IMR-90 (cell line): ENCODE results near the gene AMOTL2. TPM values are rescaled to one million over a fixed set of nuclear protein-coding genes. Genes with fewer than 3 reads are reported as not detected.

Experiments
- ATAC-seq: fragments of 200-7000 bp; cut with Tn5 transposase; 2 replicates; pipeline ENCODE4 v1.9.1; 2020; ENCODE audit warnings: low read depth, mild to moderate bottlenecking, moderate library complexity
- BruUV-seq: library from RNA; stranded (reverse); fragments of 400-500 nt; replicated peaks from 2 replicates; lab custom pipeline; 2021; lab: Mats Ljungman, UMichigan
- CTCF ChIA-PET: fragments of 300-600 bp; formaldehyde crosslinking; extraction: SDS; loops from one replicate; lab custom pipeline; 2021; ENCODE audit warnings: antibody characterized with exemption; lab: Yijun Ruan, JAX
- POLR2A ChIA-PET: fragments of 300-600 bp; sonication (Branson Sonifier 250); formaldehyde crosslinking; loops from one replicate; lab custom pipeline; 2022; ENCODE audit warnings: antibody characterized with exemption; ENCODE audit not compliant: unreplicated experiment; lab: Charles Lee
- DNase-seq: peaks from one replicate; pipeline ENCODE4 v3.0.0; 2013
- H2AFZ ChIP-seq: replicated peaks from 2 replicates; pipeline ENCODE3; 2013; ENCODE audit warnings: low read length, mild to moderate bottlenecking; ENCODE audit not compliant: poor library complexity
- H2AK5ac ChIP-seq: 2 replicates; pipeline ENCODE4 v1.6.1; 2013; ENCODE audit warnings: low read depth, low read length, inconsistent platforms
- H2AK9ac ChIP-seq: replicated peaks from 2 replicates; pipeline ENCODE3; 2013; ENCODE audit warnings: mild to moderate bottlenecking, low read depth, low read length, moderate library complexity; ENCODE audit not compliant: poor library complexity
- H2BK120ac ChIP-seq: 2 replicates; pipeline ENCODE4 v1.6.1; 2013; ENCODE audit warnings: low read depth, low read length, inconsistent platforms
- H2BK15ac ChIP-seq: 3 replicates; pipeline ENCODE4 v1.6.1; 2013; ENCODE audit warnings: low read depth, low read length, inconsistent platforms
- H2BK20ac ChIP-seq: 2 replicates; pipeline ENCODE4 v1.6.1; 2013; ENCODE audit warnings: low read depth, mild to moderate bottlenecking, inconsistent platforms, low read length, moderate library complexity
- H2BK5ac ChIP-seq: 2 replicates; pipeline ENCODE4 v1.6.1; 2013; ENCODE audit warnings: mild to moderate bottlenecking, low read depth, low read length, inconsistent platforms; ENCODE audit not compliant: poor library complexity, severe bottlenecking
- H3K14ac ChIP-seq: replicated peaks from 2 replicates; pipeline ENCODE4 v1.6.1; 2013; ENCODE audit warnings: low read depth, low read length, inconsistent platforms
- H3K18ac ChIP-seq: 2 replicates; pipeline ENCODE4 v1.6.1; 2013; ENCODE audit warnings: low read depth, low read length, control low read depth
- H3K23ac ChIP-seq: 2 replicates; pipeline ENCODE4 v1.6.1; 2013; ENCODE audit warnings: low read depth, low read length, inconsistent platforms
- H3K27ac ChIP-seq: 2 replicates; pipeline ENCODE4 v1.5.1; 2013; ENCODE audit warnings: mild to moderate bottlenecking, control low read depth, low read length; ENCODE audit not compliant: insufficient read depth
- H3K27me3 ChIP-seq: 2 replicates; pipeline ENCODE4 v1.6.1; 2013; ENCODE audit warnings: low read length; ENCODE audit not compliant: control insufficient read depth, insufficient read depth
- H3K36me3 ChIP-seq: 2 replicates; pipeline ENCODE4 v1.6.1; 2013; ENCODE audit warnings: low read length, mixed read lengths; ENCODE audit not compliant: control insufficient read depth, insufficient read depth
- H3K4ac ChIP-seq: 2 replicates; pipeline ENCODE4 v1.6.1; 2013; ENCODE audit warnings: low read depth, low read length, inconsistent platforms
- H3K4me1 ChIP-seq: 2 replicates; pipeline ENCODE4 v1.6.1; 2013; ENCODE audit warnings: low read length, mixed read lengths; ENCODE audit not compliant: control insufficient read depth, insufficient read depth
- H3K4me2 ChIP-seq: 2 replicates; pipeline ENCODE4 v1.6.1; 2013; ENCODE audit warnings: low read depth, mild to moderate bottlenecking, control low read depth, low read length, moderate library complexity
- H3K4me3 ChIP-seq: 2 replicates; pipeline ENCODE4 v1.5.1; 2013; ENCODE audit warnings: low read depth, mild to moderate bottlenecking, control low read depth, low read length, moderate library complexity; ENCODE audit not compliant: insufficient read depth
- H3K56ac ChIP-seq: 2 replicates; pipeline ENCODE4 v1.6.1; 2013; ENCODE audit warnings: low read length, inconsistent platforms; ENCODE audit not compliant: insufficient read depth; ENCODE audit errors: extremely low read depth
- H3K79me1 ChIP-seq, 2 experiments: 2 replicates each; pipeline ENCODE4 v1.6.1; 2013; ENCODE audit warnings: low read length in 2 of 2, inconsistent platforms in 1 of 2, low read depth in 1 of 2
- H3K9ac ChIP-seq: 2 replicates; pipeline ENCODE4 v1.6.1; 2013; ENCODE audit warnings: low read depth, low read length, control low read depth
- H3K9me1 ChIP-seq: 2 replicates; pipeline ENCODE4 v1.6.1; 2013; ENCODE audit warnings: low read length, inconsistent platforms; ENCODE audit not compliant: insufficient read depth
- H3K9me3 ChIP-seq: 2 replicates; pipeline ENCODE4 v1.6.1; 2013; ENCODE audit warnings: low read length; ENCODE audit not compliant: control insufficient read depth, insufficient read depth
- H4K20me1 ChIP-seq: 2 replicates; pipeline ENCODE4 v1.6.1; 2013; ENCODE audit warnings: low read length, inconsistent platforms; ENCODE audit not compliant: insufficient read depth
- H4K5ac ChIP-seq: 2 replicates; pipeline ENCODE4 v1.6.1; 2013; ENCODE audit warnings: mild to moderate bottlenecking, low read depth, low read length, control low read depth
- H4K8ac ChIP-seq, 2 experiments: 2 replicates each; pipeline ENCODE4 v1.6.1; 2013; ENCODE audit warnings: low read depth in 2 of 2, low read length in 2 of 2, control low read depth in 1 of 2, inconsistent platforms in 1 of 2
- H4K91ac ChIP-seq: 2 replicates; pipeline ENCODE4 v1.6.1; 2013; ENCODE audit warnings: low read depth, low read length, inconsistent platforms; ENCODE audit not compliant: insufficient read depth
- CHD1 ChIP-seq: IDR thresholded peaks from 2 replicates; pipeline ENCODE4 v1.6.1; 2012; ENCODE audit warnings: low read depth, low read length, improper control_type of control experiment
- FOS ChIP-seq: fragments of 150-350 bp; IDR thresholded peaks from 2 replicates; pipeline ENCODE4 v1.6.1; 2016; ENCODE audit warnings: low read depth, low read length
- NFE2L2 ChIP-seq: fragments of 150-350 bp; IDR thresholded peaks from 2 replicates; pipeline ENCODE4 v1.6.1; 2016; ENCODE audit warnings: low read depth, mild to moderate bottlenecking, low read length
- POLR2A ChIP-seq: IDR thresholded peaks from 2 replicates; pipeline ENCODE4 v1.6.1; 2012; ENCODE audit warnings: mild to moderate bottlenecking, low read depth, low read length
- RAD21 ChIP-seq: IDR thresholded peaks from 2 replicates; pipeline ENCODE4 v1.6.1; 2012; ENCODE audit warnings: low read length, improper control_type of control experiment
- RCOR1 ChIP-seq: IDR thresholded peaks from 2 replicates; pipeline ENCODE4 v1.6.1; 2012; ENCODE audit warnings: mild to moderate bottlenecking, low read length, improper control_type of control experiment; ENCODE audit not compliant: insufficient replicate concordance
- RFX5 ChIP-seq: IDR thresholded peaks from 2 replicates; pipeline ENCODE4 v1.8.0; 2012; ENCODE audit warnings: low read depth, mild to moderate bottlenecking, low read length, moderate library complexity
- WGBS, 2 experiments: methylation state at CpG; one replicate each; pipeline versions ENCODE4 v1.1.5 to v1.1.7; 2013; ENCODE audit warnings: missing lambda C conversion rate in 2 of 2; ENCODE audit not compliant: insufficient read length in 1 of 2; ENCODE audit errors: extremely low coverage in 2 of 2; 5-methylcytosine and 5-hydroxymethylcytosine counted together
- dilution Hi-C: fragments of 300-500 bp; cut with HindIII; formaldehyde crosslinking; loops from one replicate; pipeline ENCODE4 v1.14.3; 2018; ENCODE audit warnings: low sequenced_read_pairs; ENCODE audit not compliant: unreplicated experiment
- in situ Hi-C: fragments of 300-500 bp; cut with MboI; formaldehyde crosslinking; loops from 3 replicates; pipeline ENCODE4 v1.14.3; 2019; ENCODE audit warnings: low sequenced_read_pairs, inconsistent platforms, mixed read lengths
- intact Hi-C: fragments of 100-400 bp; cut with micrococcal nuclease; formaldehyde crosslinking; loops from 2 replicates; pipeline ENCODE4 v1.10.0; 2022
- polyA plus RNA-seq, 3 experiments: library from polyadenylated mRNA; depleted of rRNA; stranded (reverse); fragments of >200 nt; gene quantifications; 2 replicates each; pipeline ENCODE4 v1.2.3, GENCODE V29; 2012; ENCODE audit warnings: low replicate concordance in 1 of 3
- total RNA-seq: library from RNA; depleted of rRNA; stranded (reverse); fragments of >200 nt; gene quantifications from 2 replicates; pipeline ENCODE4 v1.2.3, GENCODE V29; 2012
- TF ChIP-seq, protein P1 (sequence below): fragments of 150-350 bp; IDR thresholded peaks from 2 replicates; pipeline ENCODE4 v1.6.1; 2017; ENCODE audit warnings: mild to moderate bottlenecking, antibody characterized with exemption, low read length, low read depth
- TF ChIP-seq, protein P2 (sequence below): fragments of 150-350 bp; IDR thresholded peaks from 2 replicates; pipeline ENCODE4 v1.6.1; 2016; ENCODE audit warnings: low read depth, mild to moderate bottlenecking, low read length, moderate library complexity, borderline replicate concordance
- TF ChIP-seq, protein P3 (sequence below): conservative IDR thresholded peaks from 2 replicates; pipeline ENCODE4 v1.5.1; 2012; ENCODE audit warnings: mild to moderate bottlenecking, low read depth, low read length, improper control_type of control experiment

AMOTL2 gene
- total and polyA plus RNA-seq, 2 of the 4 experiments (the other 2 are of a cell fraction): 162 to 176 TPM

DNA sequence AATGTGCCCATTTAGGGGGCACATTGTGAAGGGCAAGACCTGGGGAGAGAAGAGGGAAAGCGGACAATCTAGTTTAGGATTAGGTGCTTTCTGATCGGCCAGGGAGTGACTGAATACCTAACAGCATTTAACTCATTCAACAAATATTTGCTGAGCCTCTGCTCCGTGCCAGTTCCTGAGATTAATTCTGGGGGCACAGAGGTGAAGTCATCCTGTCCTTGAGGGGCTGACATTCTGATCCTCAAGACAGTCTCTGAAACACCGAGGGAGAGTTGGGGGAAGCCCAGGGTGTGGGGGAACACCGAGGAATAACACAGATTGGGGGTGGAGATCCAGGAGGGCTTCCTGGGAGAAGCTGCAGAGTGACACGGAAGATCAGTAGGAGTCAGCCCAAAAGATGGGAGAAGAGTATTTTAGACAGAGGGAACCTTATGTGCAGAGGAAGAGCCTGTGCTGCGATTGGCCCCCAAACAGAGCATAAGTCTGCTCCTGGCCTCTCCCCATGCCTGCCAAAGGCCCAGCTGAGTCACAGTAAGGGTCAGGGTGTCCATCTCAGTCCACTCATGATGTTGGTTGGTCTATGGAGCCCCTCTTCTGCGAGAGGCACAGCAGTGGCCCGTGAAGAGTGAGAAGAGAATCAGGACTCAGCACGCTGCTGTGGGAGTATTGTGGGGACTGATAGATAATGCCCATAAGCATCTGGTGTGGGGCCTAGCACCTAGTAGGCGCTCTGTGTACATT lies 60.2 kb downstream of the AMOTL2 start:
- peaks cover 47% of the 10 kb centered on the region for H3K4me1 ChIP-seq
- H3K14ac ChIP-seq: peak overlapping the region; percentile 99
- peak overlapping the region; percentile 98 for H3K27ac ChIP-seq
- H3K9me3 ChIP-seq: no peaks in the 10 kb centered on the region
- peak; percentile 1; the same call in 1 of the 2 replicates for ATAC-seq
- no peak for DNase-seq
- 79% methylated on average over 4 of the region's 11 CpGs; no CpG with 5 or more reads in 1 of the 2 experiments for WGBS, 2 experiments
- no peaks in the 10 kb centered on the region for H3K27me3 ChIP-seq
- H4K91ac ChIP-seq: peak overlapping the region; percentile 99
- peak overlapping the region; percentile 86 for H2AFZ ChIP-seq
- ChIA-PET CTCF (interaction anchor here (0.8 to 1.1 kb wide), 3 partner anchors 160 to 168 kb away, joined by 3 read pairs; no protein-coding TSS in a partner anchor), POLR2A (interaction anchor here (0.6 to 0.7 kb wide), 2 partner anchors 14 to 17 kb away, joined by 3 to 4 read pairs; no protein-coding TSS in a partner anchor)
- no peaks in the 10 kb centered on the region for H4K20me1 ChIP-seq
- H3K4me2 ChIP-seq: peak overlapping the region; percentile 81
- no peaks in the 10 kb centered on the region for H3K36me3 ChIP-seq
- H2BK15ac ChIP-seq: peak overlapping the region; percentile 99
- peak overlapping the region; percentile 59 for H3K4me3 ChIP-seq
- TF ChIP-seq, protein P1, sequence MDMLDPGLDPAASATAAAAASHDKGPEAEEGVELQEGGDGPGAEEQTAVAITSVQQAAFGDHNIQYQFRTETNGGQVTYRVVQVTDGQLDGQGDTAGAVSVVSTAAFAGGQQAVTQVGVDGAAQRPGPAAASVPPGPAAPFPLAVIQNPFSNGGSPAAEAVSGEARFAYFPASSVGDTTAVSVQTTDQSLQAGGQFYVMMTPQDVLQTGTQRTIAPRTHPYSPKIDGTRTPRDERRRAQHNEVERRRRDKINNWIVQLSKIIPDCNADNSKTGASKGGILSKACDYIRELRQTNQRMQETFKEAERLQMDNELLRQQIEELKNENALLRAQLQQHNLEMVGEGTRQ: no peak
- TF ChIP-seq FOS (no peak), RAD21 (no peak), CHD1 (no peak), RCOR1 (no peak), NFE2L2 (no peak), POLR2A (no peak), RFX5 (no peak)
- TF ChIP-seq, protein P2, sequence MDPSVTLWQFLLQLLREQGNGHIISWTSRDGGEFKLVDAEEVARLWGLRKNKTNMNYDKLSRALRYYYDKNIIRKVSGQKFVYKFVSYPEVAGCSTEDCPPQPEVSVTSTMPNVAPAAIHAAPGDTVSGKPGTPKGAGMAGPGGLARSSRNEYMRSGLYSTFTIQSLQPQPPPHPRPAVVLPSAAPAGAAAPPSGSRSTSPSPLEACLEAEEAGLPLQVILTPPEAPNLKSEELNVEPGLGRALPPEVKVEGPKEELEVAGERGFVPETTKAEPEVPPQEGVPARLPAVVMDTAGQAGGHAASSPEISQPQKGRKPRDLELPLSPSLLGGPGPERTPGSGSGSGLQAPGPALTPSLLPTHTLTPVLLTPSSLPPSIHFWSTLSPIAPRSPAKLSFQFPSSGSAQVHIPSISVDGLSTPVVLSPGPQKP: no peak
- TF ChIP-seq, protein P3, sequence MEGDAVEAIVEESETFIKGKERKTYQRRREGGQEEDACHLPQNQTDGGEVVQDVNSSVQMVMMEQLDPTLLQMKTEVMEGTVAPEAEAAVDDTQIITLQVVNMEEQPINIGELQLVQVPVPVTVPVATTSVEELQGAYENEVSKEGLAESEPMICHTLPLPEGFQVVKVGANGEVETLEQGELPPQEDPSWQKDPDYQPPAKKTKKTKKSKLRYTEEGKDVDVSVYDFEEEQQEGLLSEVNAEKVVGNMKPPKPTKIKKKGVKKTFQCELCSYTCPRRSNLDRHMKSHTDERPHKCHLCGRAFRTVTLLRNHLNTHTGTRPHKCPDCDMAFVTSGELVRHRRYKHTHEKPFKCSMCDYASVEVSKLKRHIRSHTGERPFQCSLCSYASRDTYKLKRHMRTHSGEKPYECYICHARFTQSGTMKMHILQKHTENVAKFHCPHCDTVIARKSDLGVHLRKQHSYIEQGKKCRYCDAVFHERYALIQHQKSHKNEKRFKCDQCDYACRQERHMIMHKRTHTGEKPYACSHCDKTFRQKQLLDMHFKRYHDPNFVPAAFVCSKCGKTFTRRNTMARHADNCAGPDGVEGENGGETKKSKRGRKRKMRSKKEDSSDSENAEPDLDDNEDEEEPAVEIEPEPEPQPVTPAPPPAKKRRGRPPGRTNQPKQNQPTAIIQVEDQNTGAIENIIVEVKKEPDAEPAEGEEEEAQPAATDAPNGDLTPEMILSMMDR: no peak
- peak overlapping the region; percentile 97 to 99 for H4K8ac ChIP-seq
- H3K4ac ChIP-seq: peak overlapping the region; percentile 100
- H2AK9ac ChIP-seq: peak overlapping the region; percentile 99
- peak overlapping the region; percentile 99 for H2BK5ac ChIP-seq
- H4K5ac ChIP-seq: peak overlapping the region; percentile 94
- H3K9me1 ChIP-seq: peaks cover 41% of the 10 kb centered on the region
- in situ Hi-C loops: no loop called here
- peak overlapping the region; percentile 97 for H3K9ac ChIP-seq
- peak overlapping the region; percentile 98 for H2BK120ac ChIP-seq
- H2BK20ac ChIP-seq: peak overlapping the region; percentile 93
- intact Hi-C loops: loop anchor here (1.0 kb wide), 1 partner anchor 44 kb away; no protein-coding TSS in a partner anchor
- H3K79me1 ChIP-seq: peaks cover 14 to 59% of the 10 kb centered on the region in 2 experiments; a peak in 3 of 4 replicates
- H3K18ac ChIP-seq: peak overlapping the region; percentile 92
- dilution Hi-C loops: no loop called here
- H2AK5ac ChIP-seq: peak overlapping the region; percentile 100
- H3K56ac ChIP-seq: peak overlapping the region; percentile 98
- H3K23ac ChIP-seq: peak overlapping the region; percentile 99
- no TSS peak for BruUV-seq
